Middle frontal gyrus (tissue), 1 donor: ENCODE results near the gene LHX4.

ENCODE experiments used
- DNase-seq: peaks from one replicate; pipeline ENCODE4 v3.0.0-alpha.2; 2015; ENCODE audit warnings: low spot score; ENCODE audit errors: extremely low spot score

LHX4 gene

GRCh38 chr1:180295999-180296398 lies 65.9 kb downstream of the LHX4 start:
- no peak for DNase-seq

DNA sequence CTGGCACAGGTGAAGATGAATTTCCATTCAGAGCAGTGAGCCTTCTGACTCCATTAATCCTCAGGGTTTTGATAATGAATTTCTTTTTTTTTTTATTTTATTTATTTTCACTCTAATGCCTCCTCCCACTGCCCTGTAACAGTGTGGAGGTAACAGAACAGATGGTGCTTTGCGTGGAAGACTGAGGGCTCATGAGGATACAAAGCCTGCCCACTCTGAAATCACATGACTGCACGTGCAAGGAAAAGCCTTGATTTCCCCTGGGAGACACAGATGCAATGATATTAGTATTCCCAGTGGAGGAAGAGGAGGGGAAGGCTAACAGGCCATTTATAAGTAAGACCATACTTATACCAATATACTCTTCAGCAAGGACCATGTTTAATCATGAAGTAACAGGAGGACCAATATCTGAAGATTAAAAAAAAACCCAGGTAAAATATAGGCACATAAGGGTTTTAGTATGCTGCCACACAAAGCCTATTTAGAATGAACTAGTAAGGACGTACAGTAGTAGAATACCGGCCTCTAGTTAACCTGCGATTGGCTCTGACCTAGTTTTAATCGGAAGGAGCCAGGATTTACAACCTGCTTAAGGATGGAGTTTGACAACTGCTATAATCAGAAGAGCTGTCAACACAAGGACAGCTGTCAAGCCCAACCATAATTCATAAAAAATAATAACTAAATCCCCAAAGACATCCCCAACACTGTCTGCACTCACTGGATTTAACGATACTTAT lies 69.6 kb downstream of the LHX4 start:
- DNase-seq, result no peak

GRCh38 chr1:180301135-180301742 lies 71.2 kb downstream of the LHX4 start:
- no peak for DNase-seq

DNA sequence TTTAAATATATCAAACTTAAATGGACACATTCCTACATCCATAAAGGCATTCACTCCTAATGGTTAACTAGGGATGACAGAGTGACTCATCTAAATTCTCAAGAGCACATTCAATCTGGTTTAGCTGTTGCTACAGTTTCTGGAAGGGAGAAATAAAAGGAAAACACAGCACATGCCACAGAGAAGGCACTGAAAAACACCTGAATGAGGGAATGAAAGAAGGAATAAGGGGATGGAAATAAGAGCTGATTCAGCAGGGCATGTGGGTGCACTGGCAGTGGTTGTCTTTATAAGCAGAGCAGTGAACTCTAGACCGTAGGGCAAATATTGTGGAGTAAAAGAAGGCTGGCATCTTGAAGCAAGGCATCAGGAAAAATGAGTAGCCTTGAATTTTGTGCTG lies 79.3 kb downstream of the LHX4 start:
- no peak for DNase-seq

GRCh38 chr1:180310095-180310494 lies 80.0 kb downstream of the LHX4 start:
- no peak for DNase-seq

- no peak for DNase-seq
Measured at GRCh38 chr1:180311011-180311730, 81.1 kb downstream of the LHX4 start.

DNA sequence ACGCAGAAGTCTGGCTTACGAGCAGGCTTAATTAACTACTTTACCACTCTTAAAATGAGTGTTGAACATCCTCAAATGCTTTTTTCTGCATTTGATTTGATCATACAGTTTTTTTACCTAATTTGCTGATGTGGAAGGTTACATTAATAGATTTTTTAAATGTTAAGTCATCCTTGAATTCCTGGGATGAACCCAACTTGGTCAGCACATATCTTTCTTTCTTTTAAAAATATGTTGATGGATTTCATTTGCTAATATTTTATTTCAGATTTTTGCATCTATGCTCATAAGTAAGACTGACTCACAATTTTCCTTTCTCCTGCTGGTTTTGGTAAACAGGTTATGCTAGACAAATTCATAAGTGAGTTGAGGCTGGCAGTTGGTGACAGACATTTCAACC lies 82.9 kb downstream of the LHX4 start:
- DNase-seq, result no peak

DNA sequence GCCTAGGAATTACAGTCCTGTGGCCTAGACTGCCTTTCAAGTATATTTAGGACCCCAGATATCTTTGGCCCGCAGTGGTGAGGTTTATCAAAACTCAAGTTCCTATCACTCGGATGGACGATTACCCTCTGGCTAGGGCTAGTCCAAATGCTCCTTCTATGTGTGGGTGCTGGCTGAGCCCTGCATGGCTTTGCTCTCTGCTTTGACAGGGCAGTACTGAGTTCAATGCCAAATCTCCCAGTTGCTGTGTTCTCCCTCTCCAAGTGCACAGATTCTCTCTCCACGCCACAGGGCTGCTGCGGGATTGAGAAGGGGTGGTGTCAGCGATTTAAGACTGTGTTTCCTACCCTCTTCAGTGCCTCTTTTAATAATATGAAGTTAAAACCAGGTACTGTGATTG lies 97.0 kb downstream of the LHX4 start:
- no peak for DNase-seq
